Cortex of kidney (tissue), 1 donor: ENCODE results near the gene OR1D2.
"Not testable (repeated sequence)": the region's sequence is repeated elsewhere in the genome, so short reads cannot be mapped to it uniquely, and the experiment has no call there.

ENCODE experiments used
- DNase-seq: peaks from one replicate; lab custom pipeline; 2025; lab: John Stamatoyannopoulos, UW

Gene OR1D2

GRCh38 chr17:3104322-3104721 is at the start of gene OR1D2:
Gene OR1D2, minus strand, starts transcription at chr17:3104422. Its CDS starts 11,426 bp downstream, at chr17:3092996.
- no peak for DNase-seq

- not testable (repeated sequence) for DNase-seq
These were observed 33.3 kb upstream of the OR1D2 start for GRCh38 chr17:3137494-3137893.

- no peak for DNase-seq
These were observed 23.2 kb upstream of the OR1D2 start, which contains the start of gene OR1G1 for GRCh38 chr17:3127451-3127850. Gene OR1G1, minus strand, starts transcription at chr17:3127551. Its CDS starts 0 bp downstream, at chr17:3127551.

GRCh38 chr17:3073850-3074249 is 30.4 kb downstream of the OR1D2 start:
- DNase-seq = not testable (repeated sequence)

- DNase-seq = not testable (repeated sequence)
These were observed 39.0 kb downstream of the OR1D2 start for GRCh38 chr17:3065192-3065591.

GRCh38 chr17:3063507-3063906 is 40.7 kb downstream of the OR1D2 start, which contains the start of gene OR1D5:
Gene OR1D5, minus strand, starts transcription at chr17:3063607. Its CDS starts 0 bp downstream, at chr17:3063607.
- DNase-seq = not testable (repeated sequence)

GRCh38 chr17:3062824-3063377 is 41.3 kb downstream of the OR1D2 start:
- DNase-seq = not testable (repeated sequence)

GRCh38 chr17:3054868-3055267 is 49.4 kb downstream of the OR1D2 start:
- DNase-seq = not testable (repeated sequence)

GRCh38 chr17:3049705-3050295 is 54.4 kb downstream of the OR1D2 start:
- no peak for DNase-seq

- no peak for DNase-seq
These were observed 55.3 kb downstream of the OR1D2 start for GRCh38 chr17:3048727-3049471.

GRCh38 chr17:3046753-3047152 is 57.5 kb downstream of the OR1D2 start:
- no peak for DNase-seq

GRCh38 chr17:3043737-3044365 is 60.4 kb downstream of the OR1D2 start:
- no peak for DNase-seq

- no peak for DNase-seq
These were observed 63.3 kb downstream of the OR1D2 start for GRCh38 chr17:3040882-3041281.

GRCh38 chr17:3039736-3040135 is 64.5 kb downstream of the OR1D2 start:
- DNase-seq = no peak

- DNase-seq = no peak
These were observed 65.3 kb downstream of the OR1D2 start for GRCh38 chr17:3038941-3039340.
